HG02970 (cell line): ENCODE data around the gene PATE4.
"Not testable (repeated sequence)": the region's sequence is repeated elsewhere in the genome, so short reads cannot be mapped to it uniquely, and the experiment has no call there.

ENCODE experiments used
- ATAC-seq: cut with Tn5 transposase; IDR thresholded peaks from one replicate; pipeline ENCODE4 v1.9.1; 2021; ENCODE audit warnings: mild to moderate bottlenecking, moderate library complexity, moderate number of reproducible peaks; ENCODE audit not compliant: unreplicated experiment, low FRiP score

PATE4 gene, protein sequence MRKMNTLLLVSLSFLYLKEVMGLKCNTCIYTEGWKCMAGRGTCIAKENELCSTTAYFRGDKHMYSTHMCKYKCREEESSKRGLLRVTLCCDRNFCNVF

DNA sequence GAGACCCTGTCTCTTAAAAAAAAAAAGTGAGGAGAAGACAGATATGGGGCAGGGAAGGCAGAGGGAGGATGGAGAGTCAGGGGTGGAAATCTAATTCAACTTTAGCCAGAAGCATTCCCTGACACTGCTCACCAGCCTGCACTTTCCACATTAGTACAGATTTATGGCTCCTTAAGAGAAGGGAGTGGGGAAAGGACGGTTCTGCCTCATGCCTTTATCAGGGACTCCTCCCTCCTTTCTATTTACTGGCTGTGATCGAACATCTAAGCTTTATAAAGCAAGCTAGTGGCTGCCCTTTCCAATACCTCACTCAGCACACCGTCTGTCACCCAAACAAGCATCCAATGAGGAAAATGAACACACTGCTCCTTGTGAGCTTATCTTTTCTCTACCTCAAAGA, at the start of gene PATE4:
Gene PATE4 (plus strand): TSS at position 301 of the 400 bp plus-strand sequence. CDS start 44 bp downstream, at position 345.
- no peak for ATAC-seq

DNA sequence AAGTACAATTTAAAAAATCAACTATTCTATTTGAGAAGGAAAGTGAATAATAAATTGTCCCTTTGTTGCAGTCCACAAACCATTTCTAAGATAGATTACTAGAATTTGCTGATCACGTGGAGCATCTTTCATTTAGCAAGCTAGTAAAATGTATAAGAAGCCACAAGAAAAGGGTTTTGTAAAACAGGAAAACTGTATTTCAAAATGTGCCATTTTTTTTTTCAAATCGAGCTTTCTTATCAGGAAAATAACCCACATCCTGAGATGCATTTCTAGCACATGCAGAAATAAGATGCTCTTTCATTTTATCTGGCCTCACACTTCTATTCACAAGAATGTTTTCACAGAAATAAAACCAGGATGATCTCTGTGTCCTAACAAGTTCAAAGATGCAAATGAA, 48.4 kb upstream of the PATE4 start:
- ATAC-seq: no peak

DNA sequence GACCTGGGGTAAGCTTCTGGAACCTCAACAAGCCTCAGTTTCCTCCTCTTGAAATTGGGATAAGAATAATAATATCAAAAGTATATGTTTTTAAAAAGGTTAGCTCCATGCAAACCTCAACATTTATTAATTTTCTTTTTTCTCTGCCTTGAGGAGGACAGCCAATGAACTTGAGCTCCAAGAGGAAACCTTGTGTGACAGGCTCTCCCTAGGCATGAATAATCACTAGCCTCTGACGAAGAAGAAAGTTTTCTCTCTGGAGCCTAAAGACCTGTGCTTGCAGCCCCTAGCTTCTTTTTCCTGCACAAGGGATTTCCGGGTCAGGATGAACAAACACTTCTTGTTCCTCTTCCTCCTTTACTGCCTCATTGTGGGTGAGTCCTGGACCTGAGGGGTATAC, 45.3 kb upstream of the PATE4 start, which contains the start of gene PATE3:
Gene PATE3 (plus strand): TSS at position 301 of the 400 bp plus-strand sequence. CDS start 25 bp downstream, at position 326.
- no peak for ATAC-seq

DNA sequence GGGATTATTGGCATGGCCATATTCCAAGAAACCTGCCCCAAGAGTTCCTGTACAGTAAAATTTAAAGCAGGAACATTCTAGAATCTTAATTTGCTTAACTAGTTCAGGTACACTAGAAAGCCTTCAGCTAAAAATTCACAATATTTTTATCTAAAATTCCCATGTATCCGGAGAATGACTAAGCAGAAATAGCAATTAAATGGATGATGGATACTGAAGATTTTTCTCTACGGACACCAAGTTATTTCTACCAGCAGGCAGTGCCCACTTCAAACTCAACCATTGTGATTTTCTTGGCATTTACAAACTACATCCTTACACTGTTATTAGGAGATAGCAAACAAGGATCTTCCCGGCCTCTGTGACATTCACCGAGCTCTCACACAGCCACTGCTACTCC, 42.3 kb upstream of the PATE4 start:
- ATAC-seq: no peak

DNA sequence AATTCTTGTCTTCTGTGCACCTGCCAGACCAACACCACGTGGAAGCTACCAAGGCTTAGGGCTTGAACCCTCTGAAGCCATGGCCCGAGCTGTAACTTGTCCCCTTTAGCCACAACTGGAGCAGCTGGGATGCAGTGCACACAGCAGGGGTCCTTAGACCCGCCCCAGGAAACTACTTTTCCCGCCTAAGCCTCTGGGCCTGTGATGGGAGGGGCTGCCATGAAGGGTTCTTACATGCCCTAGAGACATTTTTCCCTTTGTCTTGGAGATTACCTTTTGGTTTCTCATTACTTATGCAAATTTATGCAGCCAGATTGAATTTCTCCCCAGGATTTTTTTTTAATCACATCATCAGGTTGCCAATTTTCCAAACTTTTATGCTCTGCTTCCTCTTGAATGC, 35.5 kb upstream of the PATE4 start:
- ATAC-seq: no peak

DNA sequence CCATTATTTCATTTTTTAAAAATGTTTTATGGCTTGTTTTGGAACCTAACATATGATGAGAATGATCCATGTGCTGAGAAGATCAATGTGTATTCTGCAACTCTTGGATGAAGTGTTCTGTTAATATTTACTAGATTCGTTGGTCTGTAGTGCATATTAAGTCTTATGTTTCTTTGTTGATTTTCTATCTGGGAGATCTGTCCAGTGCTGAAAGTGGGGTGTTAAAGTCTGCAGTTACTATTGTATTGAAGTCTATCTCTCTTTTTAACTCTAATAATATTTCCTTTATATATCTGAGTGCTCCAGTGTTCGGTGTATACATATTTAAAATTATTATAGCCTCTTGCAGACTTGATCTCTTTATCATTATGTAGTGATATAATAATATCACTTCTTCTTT, 33.3 kb upstream of the PATE4 start:
- ATAC-seq: no peak

DNA sequence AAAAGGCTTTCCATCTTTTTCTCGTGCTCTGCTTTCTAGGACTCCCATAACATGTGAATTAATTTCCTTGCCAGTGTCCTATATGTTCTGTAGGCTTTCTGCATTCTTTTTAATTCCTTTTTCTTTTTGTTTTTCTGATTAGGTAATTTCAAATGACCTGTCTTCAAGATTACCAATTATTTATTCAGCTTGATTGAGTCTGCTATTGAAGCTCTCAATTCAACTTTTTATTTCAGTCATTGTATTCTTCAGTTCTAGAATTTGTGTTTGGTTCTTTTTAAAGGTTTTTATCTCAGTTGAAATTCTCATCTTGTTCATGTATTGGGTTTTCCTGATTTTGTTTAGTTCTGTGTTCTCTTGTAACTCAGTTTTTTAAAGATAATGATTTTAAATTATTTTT, 30.7 kb upstream of the PATE4 start:
- no peak for ATAC-seq

DNA sequence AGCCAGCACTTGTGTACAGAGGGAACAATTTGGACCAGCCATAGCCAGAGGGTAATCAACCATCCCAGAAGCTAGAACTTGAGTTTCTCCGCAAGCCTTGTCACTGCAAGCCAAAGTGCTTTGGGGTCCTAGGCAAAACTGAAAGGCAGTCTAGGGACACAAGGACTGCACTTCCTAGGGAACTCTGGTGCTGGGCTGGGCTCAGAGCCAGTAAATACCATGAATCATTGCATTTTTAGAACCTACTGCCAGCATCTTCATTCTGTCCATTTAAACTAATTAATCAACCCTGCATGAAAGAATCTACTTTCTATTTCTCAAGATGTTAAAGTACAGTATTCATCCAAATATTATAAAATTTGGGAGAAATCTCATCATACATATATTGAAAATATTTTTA, 25.2 kb upstream of the PATE4 start:
- no peak for ATAC-seq

DNA sequence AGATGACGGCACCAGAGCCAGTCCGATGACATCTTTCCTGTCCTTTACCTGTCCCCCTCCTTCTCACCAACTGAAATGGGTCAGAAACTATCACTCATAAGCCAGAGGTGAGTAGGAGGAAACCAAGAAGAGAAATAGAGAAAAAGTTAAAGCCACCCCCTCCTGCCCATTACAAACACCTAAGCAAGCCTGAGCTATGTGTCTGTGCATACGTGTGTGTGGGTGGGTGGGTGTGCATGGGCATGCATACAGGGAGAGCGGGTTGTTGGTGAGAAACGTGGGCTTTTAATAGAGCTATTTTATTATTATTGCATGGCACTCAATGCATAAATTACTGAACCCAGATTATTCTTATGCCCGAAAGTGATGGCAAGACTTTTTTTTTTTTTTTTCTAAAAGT, 2.6 kb downstream of the PATE4 start:
- ATAC-seq: no peak

DNA sequence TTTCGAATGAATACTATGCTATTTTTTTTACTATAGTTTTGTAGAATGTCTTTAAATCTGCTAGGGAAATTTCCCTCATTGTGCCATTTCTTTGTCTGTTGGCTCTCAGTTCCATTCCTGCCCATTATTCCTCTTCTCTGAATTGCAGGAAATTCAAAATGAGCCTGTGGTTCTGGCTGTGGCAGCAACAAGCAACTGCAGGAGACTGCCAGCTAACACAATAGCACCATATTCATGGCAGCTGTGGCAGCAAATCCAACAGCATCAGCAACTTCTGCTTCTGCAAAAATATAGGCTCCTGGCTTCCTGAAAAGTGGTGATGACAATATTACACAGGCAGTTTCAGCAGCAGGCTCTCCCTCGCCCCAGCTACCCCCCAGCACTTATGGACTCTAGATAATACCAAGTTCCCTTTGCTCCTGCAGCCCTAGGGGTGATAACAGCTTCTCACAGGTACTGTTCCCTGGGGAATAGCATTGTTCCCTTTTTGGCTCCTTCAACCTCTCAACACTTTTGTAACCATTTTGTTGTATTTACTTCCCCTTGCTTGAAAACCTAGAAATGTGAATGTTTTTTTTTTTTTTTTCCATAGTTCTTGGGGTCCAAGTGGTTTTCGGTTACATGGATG, 9.3 kb downstream of the PATE4 start:
- ATAC-seq: no peak

DNA sequence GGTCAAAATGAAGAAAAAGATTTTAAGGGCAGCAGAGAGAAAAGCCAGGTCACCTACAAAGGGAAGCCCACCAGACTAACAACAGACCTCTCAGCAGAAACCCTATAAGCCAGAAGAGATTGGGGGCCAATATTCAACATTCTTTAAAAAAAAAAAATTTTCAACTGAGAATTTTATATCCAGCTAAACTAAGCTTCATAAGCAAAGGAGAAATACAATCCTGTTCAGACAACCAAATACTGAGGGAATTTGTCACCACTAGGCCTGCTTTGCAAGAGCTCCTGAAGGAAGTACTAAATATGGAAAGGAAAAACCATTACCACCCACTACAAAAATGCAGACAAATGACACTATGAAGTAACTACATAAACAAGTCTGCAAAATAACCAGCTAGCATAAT, 13.1 kb downstream of the PATE4 start:
- ATAC-seq: no peak

DNA sequence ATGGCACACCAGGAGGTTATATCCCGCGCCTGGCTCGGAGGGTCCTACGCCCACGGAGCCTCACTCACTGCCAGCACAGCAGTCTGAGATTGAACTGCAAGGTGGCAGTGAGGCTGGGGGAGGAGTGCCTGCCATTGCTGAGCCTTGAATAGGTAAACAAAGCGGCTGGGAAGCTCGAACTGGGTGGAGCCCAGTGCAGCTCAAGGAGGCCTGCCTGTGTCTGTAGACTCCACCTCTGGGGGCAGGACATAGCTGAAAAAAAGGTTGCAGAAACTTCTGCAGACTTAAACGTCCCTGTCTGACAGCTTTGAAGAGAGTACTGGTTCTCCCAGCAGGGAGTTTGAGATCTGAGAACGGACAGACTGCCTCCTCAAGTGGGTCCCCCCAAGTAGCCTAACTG, 24.6 kb downstream of the PATE4 start:
- not testable (repeated sequence) for ATAC-seq

DNA sequence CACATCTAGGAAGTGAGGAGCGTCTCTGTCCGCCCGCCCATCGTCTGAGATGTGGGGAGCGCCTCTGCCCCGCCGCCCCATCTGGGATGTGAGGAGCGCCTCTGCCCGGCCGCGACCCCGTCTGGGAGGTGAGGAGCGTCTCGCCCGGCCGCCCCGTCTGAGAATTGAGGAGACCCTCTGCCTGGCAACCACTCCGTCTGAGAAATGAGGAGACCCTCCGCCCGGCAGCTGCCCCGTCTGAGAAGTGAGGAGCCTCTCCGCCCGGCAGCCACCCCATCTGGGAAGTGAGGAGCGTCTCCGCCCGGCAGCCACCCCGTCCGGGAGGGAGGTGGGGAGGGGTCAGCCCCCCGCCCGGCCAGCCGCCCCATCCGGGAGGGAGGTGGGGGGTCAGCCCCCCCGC, 29.7 kb downstream of the PATE4 start:
- ATAC-seq: not testable (repeated sequence)

DNA sequence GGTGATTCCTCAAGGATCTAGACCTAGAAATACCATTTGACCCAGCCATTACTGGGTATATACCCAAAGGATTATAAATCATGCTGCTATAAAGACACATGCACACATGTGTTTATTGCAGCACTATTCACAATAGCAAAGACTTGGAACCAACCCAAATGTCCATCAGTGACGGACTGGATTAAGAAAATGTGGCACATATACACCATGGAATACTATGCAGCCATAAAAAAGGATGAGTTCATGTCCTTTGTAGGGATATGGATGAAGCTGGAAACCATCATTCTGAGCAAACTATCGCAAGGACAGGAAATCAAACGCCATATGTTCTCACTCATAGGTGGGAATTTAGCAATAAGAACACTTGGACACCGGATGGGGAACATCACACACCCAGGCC, 32.2 kb downstream of the PATE4 start:
- ATAC-seq: not testable (repeated sequence)

DNA sequence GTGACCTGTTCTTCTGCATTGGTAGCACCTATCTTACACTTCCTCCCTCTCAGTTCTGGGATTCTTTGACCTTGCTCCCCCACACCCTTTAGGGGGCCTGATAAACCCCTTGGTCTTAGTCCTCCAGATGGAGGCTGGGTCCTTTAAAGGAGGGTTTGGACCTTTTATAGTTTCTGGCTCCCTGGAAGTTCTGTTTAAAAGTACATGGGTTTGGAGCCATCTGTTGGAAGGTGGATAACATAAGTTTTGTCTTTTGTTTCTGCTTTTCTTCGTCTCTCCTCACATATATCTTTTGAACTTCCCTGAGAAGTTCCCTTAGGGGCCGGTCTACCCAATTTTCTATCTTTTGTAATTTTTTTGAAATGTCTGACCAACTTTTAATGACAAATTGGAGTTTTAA, 36.4 kb downstream of the PATE4 start:
- ATAC-seq: no peak

DNA sequence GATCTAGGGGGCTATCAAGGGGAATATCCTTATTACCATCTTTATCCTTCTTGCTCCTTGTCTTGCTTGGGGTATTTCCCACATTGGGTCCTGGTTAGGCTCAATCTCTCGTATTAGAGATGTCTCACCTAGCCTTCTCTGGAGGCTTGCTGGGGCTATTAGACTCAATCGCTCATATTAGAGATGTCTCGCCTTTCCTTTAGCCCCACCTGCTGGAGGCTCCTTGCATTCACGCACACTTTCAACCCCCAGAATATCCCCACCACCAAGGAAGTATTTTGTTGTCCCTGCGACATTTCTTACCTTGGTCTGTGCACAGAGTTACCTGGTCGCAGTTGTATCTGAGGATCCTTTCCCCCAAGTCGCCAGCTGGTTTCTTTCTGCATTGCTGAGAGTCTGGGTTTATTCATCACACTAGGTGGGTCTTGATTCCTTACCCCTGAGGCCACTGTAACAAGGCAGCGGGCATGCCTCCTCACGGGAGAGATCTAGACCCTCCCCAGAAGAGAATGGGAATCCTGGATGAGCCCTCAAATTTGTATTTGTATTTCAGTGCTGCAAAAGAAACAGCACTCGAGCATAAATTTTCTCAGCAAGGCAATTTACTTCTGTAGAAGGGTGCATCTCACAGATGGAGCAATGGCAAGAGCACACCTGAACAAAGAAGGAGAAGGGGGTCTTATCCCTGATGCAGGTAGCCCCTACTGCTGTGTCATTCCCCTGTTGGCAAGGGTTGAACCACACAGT, 38.4 kb downstream of the PATE4 start:
- no peak for ATAC-seq

DNA sequence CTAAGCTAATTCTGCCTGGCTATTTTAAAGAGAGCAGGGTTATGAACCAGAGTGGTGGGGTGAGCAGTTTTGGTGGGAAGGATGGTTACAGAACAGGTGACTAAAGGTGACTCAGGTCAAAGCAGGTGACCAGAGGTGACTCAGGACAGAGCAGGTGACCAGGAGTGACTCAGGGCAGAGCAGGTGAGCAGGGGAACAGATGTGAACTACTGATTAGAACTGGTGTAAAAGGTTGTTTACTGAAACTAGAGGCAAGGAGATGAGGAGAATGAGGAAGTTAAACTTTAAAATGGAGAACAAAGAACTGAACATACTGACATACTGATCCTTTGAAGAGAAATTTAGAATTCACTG, 39.0 kb downstream of the PATE4 start:
- no peak for ATAC-seq

DNA sequence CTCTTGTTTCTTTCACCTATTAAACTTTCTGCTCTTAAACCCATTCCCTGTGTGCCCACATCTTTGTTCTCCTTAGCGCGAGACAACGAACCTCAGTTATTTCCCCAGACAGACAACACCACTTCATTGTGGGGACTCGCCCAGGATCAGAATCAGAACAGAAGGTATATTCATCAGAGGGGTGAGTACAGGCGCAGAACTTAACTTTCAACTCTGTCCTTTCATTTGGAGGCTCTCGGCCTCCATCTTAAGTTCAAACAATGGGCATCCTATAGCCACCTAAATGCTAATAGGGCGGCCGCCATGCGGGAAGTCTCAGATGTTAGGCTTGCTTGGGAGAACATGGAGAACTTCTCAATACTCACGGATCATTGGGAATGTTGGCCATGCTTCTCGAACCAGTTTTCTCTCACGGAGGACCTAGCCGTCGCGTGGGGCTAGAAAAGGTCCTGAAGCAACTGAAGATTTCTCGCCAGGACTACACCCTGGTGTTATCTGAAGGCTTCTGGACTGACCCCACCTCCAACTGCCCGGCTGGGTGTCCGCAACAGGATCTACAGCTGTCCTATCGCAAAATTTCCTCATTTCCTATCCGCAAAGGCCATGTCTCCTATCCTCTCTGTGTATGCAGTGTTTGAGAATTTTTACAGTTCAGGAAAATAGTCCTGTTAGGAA, 40.9 kb downstream of the PATE4 start:
- ATAC-seq: no peak

DNA sequence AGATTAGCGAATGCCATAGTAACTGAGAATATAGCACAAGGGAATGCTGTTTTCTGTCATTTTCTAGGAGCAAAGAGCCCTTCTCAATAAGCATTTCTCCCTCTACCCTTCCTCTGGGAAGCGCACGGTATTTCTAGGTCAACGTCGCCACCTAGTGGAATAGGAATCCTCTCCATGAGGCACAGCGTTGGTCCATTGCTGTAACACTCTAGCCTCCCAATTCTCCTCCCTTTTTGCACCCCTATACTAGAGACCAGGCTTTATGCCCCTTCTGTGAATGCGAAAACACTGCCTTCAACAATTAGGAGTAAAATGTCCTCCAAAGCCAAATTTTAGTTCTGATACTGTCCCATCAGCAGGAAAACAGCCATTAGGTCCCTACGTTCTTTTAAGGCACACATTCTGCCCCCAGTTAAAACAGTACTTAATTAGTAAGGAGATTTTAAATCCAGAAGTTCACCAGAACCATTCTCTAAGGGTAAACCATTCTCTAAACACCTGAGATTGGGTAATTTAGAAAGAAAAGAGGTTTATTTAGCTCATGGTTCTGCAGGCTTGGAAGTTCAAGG, 41.5 kb downstream of the PATE4 start:
- ATAC-seq: no peak

DNA sequence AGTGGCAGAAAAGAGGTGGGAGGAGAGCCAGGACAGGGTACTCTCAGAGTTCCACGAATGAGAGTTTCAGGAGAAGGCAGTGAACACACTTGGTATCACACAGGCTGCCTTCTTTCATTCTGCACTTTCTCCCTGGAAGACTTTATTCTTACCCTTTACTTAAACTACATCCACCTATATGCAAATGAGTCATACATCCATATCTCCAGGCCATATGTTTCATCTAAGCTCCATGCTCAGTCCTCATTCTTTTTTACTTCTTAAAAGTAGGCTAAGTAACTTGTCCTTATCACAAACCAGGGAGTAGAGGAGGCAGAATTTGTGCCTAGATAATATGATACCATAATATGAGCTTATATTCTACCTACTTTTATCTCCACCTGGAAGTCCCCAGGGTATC, 48.2 kb downstream of the PATE4 start:
- no peak for ATAC-seq

DNA sequence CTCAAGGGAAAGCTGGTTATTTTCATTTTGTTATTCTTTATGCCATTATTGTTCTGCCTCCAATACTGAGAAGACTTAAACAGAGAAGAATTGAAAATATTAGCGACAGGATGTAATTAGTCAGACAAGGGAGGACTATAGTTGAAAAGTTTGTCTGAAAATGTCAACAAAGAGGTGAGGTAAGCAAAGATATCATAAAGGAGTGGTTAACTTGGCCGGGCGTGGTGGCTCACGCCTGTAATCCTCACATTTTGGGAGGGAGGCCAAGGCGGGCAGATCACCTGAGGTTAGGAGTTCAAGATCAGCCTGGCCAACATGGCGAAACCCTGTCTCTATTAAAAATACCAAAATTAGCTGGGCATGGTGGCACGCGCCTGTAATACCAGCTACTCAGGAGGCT, 50.3 kb downstream of the PATE4 start:
- ATAC-seq: no peak
